HG02759 (cell line): Measurements from ENCODE around the gene TIAM1.
A peak's percentile ranks its signal among the peaks of the same experiment; 100 is the strongest.

ENCODE experiments used
- ATAC-seq: cut with Tn5 transposase; IDR thresholded peaks from one replicate; pipeline ENCODE4 v1.9.1; 2021; ENCODE audit warnings: mild to moderate bottlenecking, moderate library complexity; ENCODE audit not compliant: unreplicated experiment

Gene TIAM1

GRCh38 chr21:31218830-31219608, 125.0 kb downstream of the TIAM1 start:
- no peak for ATAC-seq

- ATAC-seq: no peak
Observed at GRCh38 chr21:31216206-31216605, 127.9 kb downstream of the TIAM1 start.

DNA sequence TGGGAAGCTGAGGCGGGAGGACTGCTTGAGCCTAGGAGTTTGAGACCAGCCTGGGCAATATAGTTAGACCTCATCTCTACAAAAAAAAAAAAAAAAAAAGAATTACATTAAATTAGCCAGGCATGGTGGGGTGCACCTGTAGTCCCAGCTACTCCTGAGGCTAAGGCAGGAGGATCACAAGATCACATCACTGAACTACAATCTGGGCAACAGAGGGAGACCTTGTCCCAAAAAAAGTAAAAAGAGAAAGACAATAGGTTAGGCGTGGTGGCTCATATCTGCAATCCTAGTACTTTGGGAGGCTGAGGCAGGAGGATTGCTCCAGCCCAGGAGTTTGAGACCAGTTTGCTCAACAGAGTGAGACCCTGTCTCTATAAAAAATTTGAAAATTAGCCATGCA, 130.3 kb downstream of the TIAM1 start:
- no peak for ATAC-seq

- ATAC-seq: no peak
Observed at GRCh38 chr21:31211836-31212235, 132.2 kb downstream of the TIAM1 start.

DNA sequence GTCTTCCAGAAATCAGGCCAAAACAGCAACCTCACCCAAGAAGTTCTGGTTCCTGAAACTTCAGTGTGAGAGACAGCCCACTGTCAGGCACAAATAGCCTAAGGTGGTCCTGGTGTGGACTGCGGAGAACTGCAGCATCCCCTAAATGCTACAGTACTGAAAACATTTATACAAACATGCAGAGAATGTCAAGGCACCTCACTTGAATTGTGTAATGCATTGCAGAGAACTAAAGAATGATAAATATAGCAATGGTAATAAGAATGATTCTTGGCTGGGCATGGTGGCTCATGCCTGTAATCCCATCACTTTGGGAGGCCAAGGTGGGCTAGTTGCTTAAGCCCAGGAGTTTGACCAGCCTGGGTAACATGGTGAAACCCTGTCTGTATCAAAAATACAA, 138.6 kb downstream of the TIAM1 start:
- no peak for ATAC-seq

DNA sequence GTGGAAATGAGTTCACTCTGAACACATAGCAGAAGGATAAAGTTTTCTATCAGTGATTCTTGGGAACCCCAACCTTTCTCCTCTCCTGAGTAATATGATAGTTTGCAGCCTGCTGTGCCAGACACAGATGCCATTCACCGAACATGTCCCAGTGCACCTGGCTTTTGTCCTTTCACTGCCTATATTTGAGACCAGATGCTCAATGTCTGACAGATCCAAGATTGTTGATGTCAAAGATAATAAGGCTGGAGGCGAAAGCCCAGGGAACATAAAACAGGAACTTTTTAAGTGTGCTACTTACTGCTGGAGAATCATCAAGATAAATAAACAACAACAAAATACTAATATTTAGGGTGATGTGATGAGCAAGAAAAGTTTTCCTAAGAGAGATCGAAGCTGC, 139.3 kb downstream of the TIAM1 start:
- ATAC-seq: no peak

- ATAC-seq: no peak
Observed at GRCh38 chr21:31203431-31204054, 140.5 kb downstream of the TIAM1 start.

- ATAC-seq: peak; percentile 84
Observed at GRCh38 chr21:31201548-31201947, 142.5 kb downstream of the TIAM1 start.

DNA sequence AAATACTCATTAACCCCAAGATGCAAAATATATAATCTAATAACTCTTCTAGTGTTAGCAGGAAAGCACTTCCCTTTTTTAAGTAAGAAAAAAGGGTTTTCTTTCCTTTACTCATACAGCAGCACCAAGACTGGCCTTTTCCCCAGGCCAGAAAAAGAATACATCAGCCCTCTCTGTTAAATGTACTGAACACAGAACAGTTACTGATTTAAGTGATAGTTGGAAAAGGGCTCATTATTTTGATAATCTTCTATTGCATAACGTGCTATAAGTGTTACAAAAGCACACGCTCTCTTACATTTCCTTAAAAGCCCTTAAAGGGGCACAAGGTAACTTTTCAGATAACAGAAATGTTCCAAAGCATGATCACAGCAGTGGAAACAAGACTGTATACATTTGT, 142.9 kb downstream of the TIAM1 start:
- ATAC-seq: peak; percentile 30

DNA sequence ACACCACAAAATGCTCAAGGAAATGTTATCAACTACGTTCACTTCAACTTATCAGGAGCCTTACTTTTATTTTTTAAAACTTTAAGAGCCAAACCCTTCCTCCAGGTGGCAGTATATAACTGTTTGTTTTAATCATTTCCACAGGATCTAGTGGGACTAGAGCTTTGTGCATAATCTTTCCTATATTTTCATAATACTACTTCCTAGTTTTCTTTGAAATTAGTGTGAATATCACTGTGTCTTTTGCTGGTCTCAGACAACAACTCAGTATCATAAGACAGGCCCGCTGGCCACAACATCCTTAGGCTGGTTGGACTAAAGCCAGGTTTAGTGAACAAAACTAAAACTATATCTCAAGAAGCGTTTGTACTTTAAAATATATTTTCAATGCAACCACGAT, 145.5 kb downstream of the TIAM1 start:
- ATAC-seq: no peak

DNA sequence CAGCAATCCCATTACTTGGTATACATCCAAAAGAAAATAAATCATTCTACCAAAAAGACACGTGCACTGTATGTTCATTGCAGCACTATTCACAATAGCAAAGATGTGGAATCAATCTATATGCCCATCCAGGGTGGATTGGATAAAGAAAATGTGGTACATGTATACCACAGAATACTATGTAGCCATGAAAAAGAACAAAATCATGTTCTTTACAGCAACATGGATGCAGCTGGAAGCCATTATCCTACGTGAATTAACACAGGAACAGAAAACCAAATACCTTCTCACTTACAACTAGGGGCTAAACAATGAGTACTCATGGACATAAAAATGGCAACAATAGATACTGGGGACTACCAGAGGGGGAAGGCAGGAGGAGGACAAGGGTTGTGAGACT, 147.3 kb downstream of the TIAM1 start:
- no peak for ATAC-seq

- ATAC-seq: no peak
Observed at GRCh38 chr21:31195334-31196015, 148.6 kb downstream of the TIAM1 start.

- no peak for ATAC-seq
Observed at GRCh38 chr21:31194510-31195293, 149.4 kb downstream of the TIAM1 start.

DNA sequence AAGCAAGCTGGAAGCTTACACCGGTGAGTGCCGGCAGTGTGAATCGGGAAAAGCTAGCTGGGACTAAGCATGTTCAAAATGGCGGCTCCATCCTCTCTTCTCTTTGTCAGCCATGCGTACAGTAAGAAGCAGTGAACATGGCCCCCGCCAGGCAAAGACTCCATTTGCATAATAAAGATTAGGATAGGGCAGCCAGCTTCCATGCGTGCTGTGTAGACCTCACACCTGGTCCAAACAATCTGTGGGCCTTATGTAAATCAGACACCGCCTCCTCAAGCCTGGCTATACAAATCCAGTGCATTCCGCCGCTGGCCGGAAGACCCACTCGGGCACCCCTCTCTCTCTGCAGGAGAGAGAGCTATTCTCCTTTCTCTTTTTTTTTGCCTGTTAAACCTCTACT, 150.3 kb downstream of the TIAM1 start:
- ATAC-seq: no peak

- no peak for ATAC-seq
Observed at GRCh38 chr21:31191553-31191952, 152.5 kb downstream of the TIAM1 start.

GRCh38 chr21:31190516-31190915, 153.5 kb downstream of the TIAM1 start:
- ATAC-seq: no peak

GRCh38 chr21:31187499-31187898, 156.6 kb downstream of the TIAM1 start:
- no peak for ATAC-seq

GRCh38 chr21:31186916-31187315, 157.1 kb downstream of the TIAM1 start:
- no peak for ATAC-seq

DNA sequence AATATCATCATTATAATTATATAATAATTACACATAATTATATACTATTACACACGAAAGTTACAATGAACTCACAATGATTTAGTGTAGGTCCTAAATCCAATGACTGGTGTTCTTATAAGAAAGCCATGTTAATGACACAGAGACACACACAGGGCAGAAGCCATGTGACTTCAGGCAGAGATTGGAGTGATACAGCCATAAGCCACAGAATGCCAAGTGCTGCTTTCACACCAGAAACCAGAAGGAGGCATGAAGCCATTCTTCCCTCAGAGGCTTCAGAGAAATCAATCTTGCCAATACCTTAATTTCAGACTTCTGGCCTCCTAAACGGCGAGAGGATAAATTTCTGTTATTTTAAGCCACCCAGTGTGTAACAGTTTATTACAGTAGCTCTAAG, 158.4 kb downstream of the TIAM1 start:
- ATAC-seq: no peak

GRCh38 chr21:31184876-31185275, 159.2 kb downstream of the TIAM1 start:
- no peak for ATAC-seq

DNA sequence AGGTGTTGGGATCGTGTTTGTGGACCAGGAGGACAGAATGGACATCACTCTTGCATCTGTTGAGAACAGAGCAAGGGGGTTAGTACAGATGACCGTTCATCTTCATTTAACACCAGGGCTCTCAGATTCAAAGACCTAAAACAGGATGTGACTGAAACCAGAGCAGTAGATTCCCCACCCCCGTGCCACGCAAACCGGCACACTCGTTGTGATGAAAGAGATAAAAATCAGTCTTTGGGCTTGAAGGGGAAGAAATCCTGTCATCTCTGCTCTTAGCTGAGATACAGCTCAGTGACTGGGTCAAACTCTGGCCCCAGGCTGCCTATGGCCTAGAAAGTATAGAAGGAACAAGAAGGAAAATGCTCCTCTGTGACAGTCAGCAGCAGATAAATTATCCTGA, 159.6 kb downstream of the TIAM1 start:
- peak; percentile 49 for ATAC-seq
